Ovary (tissue), 9 donors: Measurements from ENCODE around the gene IFFO2. TPM values are rescaled to one million over a fixed set of nuclear protein-coding genes. Genes with fewer than 3 reads are reported as not detected.
A peak's percentile ranks its signal among the peaks of the same experiment; 100 is the strongest.

Source experiments
- DNase-seq, 5 donors: peaks; one replicate each; pipeline ENCODE4 v3.0.0-alpha.2; 2019 to 2020
- H3K27ac ChIP-seq, 2 donors: fragments of 200-600 bp; one replicate each; pipeline versions ENCODE4 v1.5.1 to v1.8.0; 2019 to 2022
- H3K27me3 ChIP-seq: fragments of 200-600 bp; one replicate; pipeline ENCODE4 v1.8.0; 2022
- H3K36me3 ChIP-seq: fragments of 200-600 bp; sonication (generic); one replicate; pipeline ENCODE4 v1.5.1; 2019
- H3K4me1 ChIP-seq: one replicate; pipeline ENCODE4 v1.8.1; 2013; ENCODE audit warnings: mild to moderate bottlenecking, moderate library complexity; ENCODE audit not compliant: insufficient read depth
- H3K4me3 ChIP-seq: fragments of 200-600 bp; sonication (generic); one replicate; pipeline ENCODE4 v1.5.1; 2017
- H3K9me3 ChIP-seq, 2 donors: fragments of 200-600 bp in 1 of 2; sonication (generic) in 1 of 2; one replicate each; pipeline versions ENCODE4 v1.5.1 to v1.8.1; 2013 to 2019; ENCODE audit warnings: mild to moderate bottlenecking in 1 of 2, moderate library complexity in 1 of 2
- EP300 ChIP-seq: sonication (generic); formaldehyde crosslinking; IDR thresholded peaks from one replicate; pipeline ENCODE4 v1.6.1; 2017; ENCODE audit warnings: antibody characterized with exemption
- POLR2A ChIP-seq: fragments of 450-650 bp; IDR thresholded peaks from one replicate; pipeline ENCODE4 v1.6.1; 2017; ENCODE audit warnings: antibody characterized with exemption, mild to moderate bottlenecking, moderate library complexity
- WGBS, 3 donors: extraction: QIAGEN DNeasy Blood & Tissue Kit in 1 of 3; methylation state at CpG; one replicate each; pipeline versions ENCODE4 v1.1.5 to v1.1.7; 2013 to 2017; 5-methylcytosine and 5-hydroxymethylcytosine counted together
- intact Hi-C, 4 donors: fragments of 100-400 bp; cut with DNase I; formaldehyde crosslinking; loops; one replicate each; pipeline versions ENCODE4 v1.11.0 to v1.15.1; 2022 to 2023
- polyA plus RNA-seq, 2 donors: library from polyadenylated mRNA; stranded (reverse); fragments of 200-250 nt in 1 of 2; fragments of 350-450 nt in 1 of 2; fragmentation: Illumina TruSeq in 1 of 2; extraction: RNeasy Lipid Tissue Mini Kit (QIAGEN cat#74804) in 1 of 2; gene quantifications; one replicate each; pipeline ENCODE4 v1.2.3, GENCODE V29; 2013 to 2014
- total RNA-seq, 7 donors: library from RNA; depleted of rRNA in 2 of 7; stranded (reverse); fragments of >200 nt in 2 of 7; fragmentation: NEBNext Ultra II Directional in 3 of 7; extraction: Animal tissue kit (Norgen Biotek cat#: 25700) in 3 of 7; gene quantifications; one replicate each; pipeline versions ENCODE4 v1.1.0 to v1.2.4, GENCODE V29; 2016 to 2023
- TF ChIP-seq, protein P1 (sequence below), 3 donors: fragments of 450-650 bp in 2 of 3; fragments of 200-600 bp in 1 of 3; IDR thresholded peaks; one replicate each; pipeline versions ENCODE4 v1.5.1 to v1.8.0; 2016 to 2022; ENCODE audit warnings: antibody characterized with exemption in 3 of 3, mild to moderate bottlenecking in 1 of 3
- donor health status: DM: no; HTN: no; CAD: no; lungs with moderate emphysema.
- donor health status: DM: no; HTN: no; CAD: no.
- donor health status: Bipolar disorder and iron deficiency.
- donor health status: DM: yes; HTN: yes; CAD: no.
- donor health status: DM: no; HTN: no; CAD: no.
- donor health status: DM: yes; HTN: yes; CAD: no.

The IFFO2 gene
- total and polyA plus RNA-seq, 9 donors: 3.4 to 11.2 (median 6.2) TPM

DNA sequence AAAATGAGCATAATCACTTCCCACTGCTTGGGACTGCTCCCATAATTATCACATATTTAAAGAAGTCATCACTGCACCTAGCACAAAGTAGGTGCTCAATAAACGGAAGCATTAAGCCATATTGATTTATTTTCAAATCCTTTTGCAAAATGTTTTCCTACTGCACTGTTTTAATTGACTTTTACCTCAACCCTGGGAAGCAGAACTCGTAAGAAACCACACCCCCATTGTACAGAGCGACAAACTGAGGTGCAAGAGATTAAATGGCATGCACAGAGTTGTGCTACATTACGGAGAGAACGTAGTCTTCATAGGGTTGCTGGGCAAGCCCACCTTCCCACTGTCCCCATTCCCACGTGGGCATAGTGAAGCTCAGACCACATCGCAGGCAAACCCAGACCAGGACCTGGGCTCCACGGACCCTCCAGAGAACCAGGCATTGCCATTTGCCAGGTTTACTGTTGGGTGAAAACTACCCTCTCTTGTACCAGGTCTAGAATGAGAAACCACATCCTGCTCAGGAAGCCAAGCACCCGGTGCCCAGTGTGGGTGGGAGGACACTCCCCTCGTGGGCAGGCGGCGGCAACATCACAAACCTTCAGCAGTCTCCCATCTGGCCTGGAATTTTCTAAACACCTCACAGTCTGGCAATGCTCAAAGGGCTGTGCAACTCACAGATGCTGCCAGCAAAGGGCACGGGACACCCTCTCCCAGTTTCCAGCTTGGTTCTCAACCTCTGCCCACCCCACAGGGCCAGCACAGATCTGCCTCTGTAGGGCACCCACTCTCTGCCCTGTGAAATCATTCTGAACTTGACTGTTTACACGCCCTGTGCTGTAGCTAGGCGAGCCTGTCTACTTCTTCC is 8.2 kb downstream of the IFFO2 start:
- H3K4me1 ChIP-seq: peaks cover 7% of the 10 kb centered on the region
- no peak overlapping the region for H3K4me3 ChIP-seq
- H3K27ac ChIP-seq: no peak overlapping the region
- intact Hi-C loops: no loop called here
- H3K36me3 ChIP-seq: no peaks in the 10 kb centered on the region
- no peak for DNase-seq
- TF ChIP-seq EP300 (no peak), POLR2A (no peak)
- TF ChIP-seq, protein P1, sequence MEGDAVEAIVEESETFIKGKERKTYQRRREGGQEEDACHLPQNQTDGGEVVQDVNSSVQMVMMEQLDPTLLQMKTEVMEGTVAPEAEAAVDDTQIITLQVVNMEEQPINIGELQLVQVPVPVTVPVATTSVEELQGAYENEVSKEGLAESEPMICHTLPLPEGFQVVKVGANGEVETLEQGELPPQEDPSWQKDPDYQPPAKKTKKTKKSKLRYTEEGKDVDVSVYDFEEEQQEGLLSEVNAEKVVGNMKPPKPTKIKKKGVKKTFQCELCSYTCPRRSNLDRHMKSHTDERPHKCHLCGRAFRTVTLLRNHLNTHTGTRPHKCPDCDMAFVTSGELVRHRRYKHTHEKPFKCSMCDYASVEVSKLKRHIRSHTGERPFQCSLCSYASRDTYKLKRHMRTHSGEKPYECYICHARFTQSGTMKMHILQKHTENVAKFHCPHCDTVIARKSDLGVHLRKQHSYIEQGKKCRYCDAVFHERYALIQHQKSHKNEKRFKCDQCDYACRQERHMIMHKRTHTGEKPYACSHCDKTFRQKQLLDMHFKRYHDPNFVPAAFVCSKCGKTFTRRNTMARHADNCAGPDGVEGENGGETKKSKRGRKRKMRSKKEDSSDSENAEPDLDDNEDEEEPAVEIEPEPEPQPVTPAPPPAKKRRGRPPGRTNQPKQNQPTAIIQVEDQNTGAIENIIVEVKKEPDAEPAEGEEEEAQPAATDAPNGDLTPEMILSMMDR (IDR thresholded peaks at IDR 0.05): no peak
- H3K9me3 ChIP-seq: no peaks in the 10 kb centered on the region
- WGBS, 3 donors: 64 to 70% (median 68%) methylated on average over 14 to 15 of the region's 15 CpGs
- H3K27me3 ChIP-seq: no peaks in the 10 kb centered on the region

DNA sequence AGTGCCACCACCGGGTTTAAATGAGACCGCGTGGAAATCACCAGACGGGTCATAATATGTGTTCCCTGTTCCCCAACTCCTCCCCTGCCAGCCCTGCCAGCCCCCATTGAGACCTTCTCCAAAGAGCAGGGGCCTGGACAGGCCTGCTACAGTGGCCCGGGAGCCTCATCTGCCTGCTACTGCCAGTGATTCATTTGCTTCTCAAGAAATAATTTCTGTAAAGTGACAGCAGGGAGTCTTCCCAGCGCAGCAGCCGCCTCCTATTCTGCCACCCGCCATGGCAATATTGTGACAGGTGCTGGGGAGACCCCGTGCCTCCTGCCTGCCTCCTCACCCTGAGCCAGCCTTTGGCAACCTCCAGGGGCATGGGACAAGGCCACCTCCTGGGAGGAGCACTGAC is 8.9 kb downstream of the IFFO2 start:
- peaks cover 7% of the 10 kb centered on the region for H3K4me1 ChIP-seq
- TF ChIP-seq POLR2A (no peak), EP300 (no peak)
- TF ChIP-seq, protein P1 (IDR thresholded peaks at IDR 0.05): no peak
- no peaks in the 10 kb centered on the region for H3K27me3 ChIP-seq
- no peaks in the 10 kb centered on the region for H3K36me3 ChIP-seq
- intact Hi-C loops: no loop called here
- WGBS, 3 donors: 85 to 95% (median 89%) methylated on average over 9 of the region's 9 CpGs
- DNase-seq: no peak
- H3K27ac ChIP-seq: no peak overlapping the region
- H3K4me3 ChIP-seq: no peak overlapping the region
- no peaks in the 10 kb centered on the region for H3K9me3 ChIP-seq

DNA sequence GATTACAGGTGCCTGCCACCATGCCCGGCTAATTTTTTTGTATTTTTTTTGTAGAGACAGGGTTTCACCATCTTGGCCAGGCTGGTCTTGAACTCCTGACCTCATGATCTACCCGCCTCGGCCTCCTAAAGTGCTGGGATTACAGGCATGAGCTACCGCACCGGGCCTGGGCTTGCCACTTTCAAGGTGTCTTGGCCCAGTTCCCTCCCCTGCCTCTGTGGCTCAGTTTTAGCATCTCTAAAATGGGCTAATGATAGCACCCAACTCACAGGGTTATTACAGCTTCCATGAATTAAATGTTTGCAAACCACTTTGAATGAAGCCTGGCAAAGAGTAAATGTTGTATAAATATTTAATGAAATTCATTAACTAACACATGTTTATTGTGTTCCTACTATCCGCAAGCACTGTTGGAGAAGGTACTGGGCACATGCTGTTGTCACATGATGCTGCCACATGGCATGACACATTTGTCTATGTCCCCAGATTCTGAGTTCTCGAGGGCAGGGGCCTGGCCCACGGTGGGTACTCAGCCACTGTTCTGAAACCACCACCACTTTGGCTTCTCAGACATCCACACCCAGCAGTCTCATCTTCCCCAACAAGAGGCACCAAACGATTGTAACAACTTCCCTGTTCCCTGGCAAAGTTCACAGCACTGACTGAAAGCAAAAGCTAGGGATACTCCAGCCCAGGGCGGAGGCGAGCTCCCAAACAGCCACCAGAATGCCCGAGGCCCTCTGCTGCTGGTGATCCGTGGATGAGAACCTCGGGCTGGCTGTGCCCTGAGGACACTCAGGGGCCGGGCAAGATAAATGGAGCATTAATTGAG is 9.7 kb downstream of the IFFO2 start:
- no peak for TF ChIP-seq EP300
- TF ChIP-seq, protein P1 (IDR thresholded peaks at IDR 0.05): no peak
- TF ChIP-seq POLR2A: no peak
- Histone ChIP-seq H3K27ac (no peak overlapping the region), H3K9me3 (no peaks in the 10 kb centered on the region), H3K36me3 (no peaks in the 10 kb centered on the region), H3K4me3 (no peak overlapping the region), H3K4me1 (peaks cover 7% of the 10 kb centered on the region), H3K27me3 (no peaks in the 10 kb centered on the region)
- WGBS, 3 donors: 81 to 87% (median 83%) methylated on average over 15 of the region's 15 CpGs
- no peak for DNase-seq
- intact Hi-C loops: no loop called here

DNA sequence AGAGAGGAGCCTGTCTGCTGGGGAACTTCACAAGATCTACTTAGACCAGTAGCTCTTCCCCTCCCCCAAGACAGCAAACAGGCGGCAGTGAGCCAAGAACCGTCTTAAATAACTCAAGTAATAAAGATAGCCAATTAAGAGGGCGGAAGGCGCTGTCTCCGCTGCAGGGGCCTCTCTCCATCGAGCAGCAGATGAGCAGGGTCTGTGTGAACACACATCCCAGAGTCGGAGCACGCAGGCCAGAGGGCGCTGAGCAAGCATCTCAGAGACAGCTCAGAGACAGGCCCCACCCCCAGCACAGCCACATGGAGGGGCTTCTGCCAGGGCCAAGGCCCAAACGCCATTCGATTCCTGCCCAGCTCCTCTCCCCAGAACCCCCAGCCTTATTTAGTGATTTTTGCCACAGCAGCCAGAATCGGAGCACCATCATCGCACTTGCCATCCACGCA is 11.1 kb downstream of the IFFO2 start:
- WGBS, 3 donors: 31 to 42% (median 40%) methylated on average over 14 of the region's 14 CpGs
- Histone ChIP-seq H3K4me3 (no peak overlapping the region), H3K9me3 (no peaks in the 10 kb centered on the region), H3K27ac (no peak overlapping the region), H3K27me3 (no peaks in the 10 kb centered on the region), H3K36me3 (no peaks in the 10 kb centered on the region), H3K4me1 (peaks cover 7% of the 10 kb centered on the region)
- intact Hi-C loops: no loop called here
- DNase-seq: peak in 1 of 5 donors; percentile 43
- TF ChIP-seq, protein P1 (IDR thresholded peaks at IDR 0.05): no peak
- TF ChIP-seq POLR2A (no peak), EP300 (no peak)
